ENCODE results near the gene EHD1.

The EHD1 gene

GRCh38 chr11:64841592-64842365 lies 36.6 kb downstream of the EHD1 start:
- DNase-seq = no peak

- no peak for DNase-seq
Measured at GRCh38 chr11:64839887-64840782, 38.3 kb downstream of the EHD1 start.

GRCh38 chr11:64839335-64839734 lies 39.1 kb downstream of the EHD1 start:
- no peak for DNase-seq

- no peak for DNase-seq
Measured at GRCh38 chr11:64838600-64839334, 39.7 kb downstream of the EHD1 start.

GRCh38 chr11:64837887-64838351 lies 40.5 kb downstream of the EHD1 start:
- DNase-seq = no peak

- no peak for DNase-seq
Measured at GRCh38 chr11:64836448-64837072, 41.9 kb downstream of the EHD1 start.

- DNase-seq = no peak
Measured at GRCh38 chr11:64835616-64836447, 42.6 kb downstream of the EHD1 start.

GRCh38 chr11:64834723-64835615 lies 43.5 kb downstream of the EHD1 start:
- no peak for DNase-seq

GRCh38 chr11:64834031-64834722 lies 44.2 kb downstream of the EHD1 start:
- DNase-seq = no peak

- DNase-seq = no peak
Measured at GRCh38 chr11:64833509-64833908, 44.9 kb downstream of the EHD1 start.

- DNase-seq = no peak
Measured at GRCh38 chr11:64833198-64833502, 45.3 kb downstream of the EHD1 start.

GRCh38 chr11:64832467-64833197 lies 45.8 kb downstream of the EHD1 start:
- DNase-seq = no peak

- DNase-seq = no peak
Measured at GRCh38 chr11:64831411-64831891, 47.0 kb downstream of the EHD1 start.

- DNase-seq = no peak
Measured at GRCh38 chr11:64829536-64830251, 48.7 kb downstream of the EHD1 start.

GRCh38 chr11:64827451-64827839 lies 51.0 kb downstream of the EHD1 start:
- no peak for DNase-seq

GRCh38 chr11:64826578-64827450 lies 51.6 kb downstream of the EHD1 start:
- no peak for DNase-seq

GRCh38 chr11:64826062-64826461 lies 52.4 kb downstream of the EHD1 start:
- DNase-seq = no peak

All from NCI-H748 treated with DMSO at 0.1 percent for 48 hours (cell line).